Glutamatergic neuron (in vitro differentiated cells): ENCODE measurements around the gene PLEKHG1. TPM values are rescaled to one million over a fixed set of nuclear protein-coding genes. Genes with fewer than 3 reads are reported as not detected.

Source experiments
- DNase-seq: peaks from one replicate; pipeline ENCODE4 v3.0.0; 2022
- H3K27ac Mint-ChIP-seq: one replicate; pipeline ENCODE4 v1.8.0; 2020; ENCODE audit warnings: mild to moderate bottlenecking, mixed read lengths, inconsistent platforms; ENCODE audit not compliant: unreplicated experiment
- H3K27me3 Mint-ChIP-seq: one replicate; pipeline ENCODE4 v1.8.0; 2020; ENCODE audit warnings: mild to moderate bottlenecking, moderate library complexity, mixed read lengths, inconsistent platforms; ENCODE audit not compliant: unreplicated experiment
- H3K36me3 Mint-ChIP-seq: one replicate; pipeline ENCODE4 v1.8.0; 2020; ENCODE audit warnings: mild to moderate bottlenecking, mixed read lengths, inconsistent platforms; ENCODE audit not compliant: unreplicated experiment
- H3K4me1 Mint-ChIP-seq: one replicate; pipeline ENCODE4 v1.8.0; 2020; ENCODE audit warnings: mild to moderate bottlenecking, low read depth, mixed read lengths, inconsistent platforms; ENCODE audit not compliant: unreplicated experiment
- H3K4me3 Mint-ChIP-seq: one replicate; pipeline ENCODE4 v1.8.0; 2020; ENCODE audit warnings: mild to moderate bottlenecking, mixed read lengths, inconsistent platforms; ENCODE audit not compliant: unreplicated experiment
- H3K9me3 Mint-ChIP-seq: one replicate; pipeline ENCODE4 v1.8.0; 2020; ENCODE audit warnings: mild to moderate bottlenecking, moderate library complexity, mixed read lengths, inconsistent platforms; ENCODE audit not compliant: unreplicated experiment
- CTCF ChIP-seq: fragments of 200-600 bp; sonication (generic); IDR thresholded peaks from one replicate; pipeline ENCODE4 v1.5.0; 2021; ENCODE audit not compliant: partially characterized antibody, unreplicated experiment
- total RNA-seq: library from RNA; stranded (reverse); fragmentation: NEBNext Ultra II Directional; extraction: Animal tissue kit (Norgen Biotek cat#: 25700); gene quantifications from one replicate; pipeline ENCODE4 v1.2.1, GENCODE V29; 2021; ENCODE audit not compliant: unreplicated experiment

PLEKHG1 gene
- total RNA-seq, 1 donor from 2014 or later = 7.3 TPM

GRCh38 chr6:150631283-150631983, 31.7 kb downstream of the PLEKHG1 start:
- no peaks in the 10 kb centered on the region for H3K9me3 Mint-ChIP-seq
- H3K27ac Mint-ChIP-seq = no peak overlapping the region
- peaks cover 1% of the 10 kb centered on the region for H3K27me3 Mint-ChIP-seq

GRCh38 chr6:150631984-150632642, 32.4 kb downstream of the PLEKHG1 start:
- no peak for TF ChIP-seq CTCF
- Mint-ChIP-seq H3K4me1 (no peaks in the 10 kb centered on the region), H3K4me3 (no peak overlapping the region), H3K27ac (no peak overlapping the region), H3K27me3 (peaks cover 1% of the 10 kb centered on the region), H3K9me3 (no peaks in the 10 kb centered on the region), H3K36me3 (no peaks in the 10 kb centered on the region)
- no peak for DNase-seq

More at GRCh38 chr6:150631283-150631983, 31.7 kb downstream of the PLEKHG1 start:
- Mint-ChIP-seq H3K4me1 (no peaks in the 10 kb centered on the region), H3K4me3 (no peak overlapping the region), H3K36me3 (no peaks in the 10 kb centered on the region)
- no peak for TF ChIP-seq CTCF
- no peak for DNase-seq

- Mint-ChIP-seq H3K4me3 (no peak overlapping the region), H3K27ac (no peak overlapping the region), H3K36me3 (no peaks in the 10 kb centered on the region), H3K27me3 (peaks cover 1% of the 10 kb centered on the region), H3K4me1 (no peaks in the 10 kb centered on the region), H3K9me3 (no peaks in the 10 kb centered on the region)
- DNase-seq = no peak
- TF ChIP-seq CTCF = no peak
Observed at GRCh38 chr6:150632785-150633485, 33.2 kb downstream of the PLEKHG1 start.

GRCh38 chr6:150633486-150633834, 33.8 kb downstream of the PLEKHG1 start:
- H3K36me3 Mint-ChIP-seq = no peaks in the 10 kb centered on the region
- no peaks in the 10 kb centered on the region for H3K9me3 Mint-ChIP-seq
- no peak for TF ChIP-seq CTCF
- H3K27ac Mint-ChIP-seq = peak overlapping the region; percentile 15
- peaks cover 1% of the 10 kb centered on the region for H3K27me3 Mint-ChIP-seq
- no peaks in the 10 kb centered on the region for H3K4me1 Mint-ChIP-seq
- DNase-seq = no peak
- H3K4me3 Mint-ChIP-seq = no peak overlapping the region
